HPDE6-E6E7 (cell line): ENCODE measurements around the gene RAPGEF6.
"Not testable (repeated sequence)": the region's sequence is repeated elsewhere in the genome, so short reads cannot be mapped to it uniquely, and the experiment has no call there.

Source experiments
- DNase-seq: peaks from one replicate; pipeline ENCODE4 v3.0.0; 2011; ENCODE audit warnings: missing footprints; ENCODE audit errors: extremely low spot score

The RAPGEF6 gene

GRCh38 chr5:131511934-131512333, 123.1 kb downstream of the RAPGEF6 start:
- DNase-seq, result no peak

DNA sequence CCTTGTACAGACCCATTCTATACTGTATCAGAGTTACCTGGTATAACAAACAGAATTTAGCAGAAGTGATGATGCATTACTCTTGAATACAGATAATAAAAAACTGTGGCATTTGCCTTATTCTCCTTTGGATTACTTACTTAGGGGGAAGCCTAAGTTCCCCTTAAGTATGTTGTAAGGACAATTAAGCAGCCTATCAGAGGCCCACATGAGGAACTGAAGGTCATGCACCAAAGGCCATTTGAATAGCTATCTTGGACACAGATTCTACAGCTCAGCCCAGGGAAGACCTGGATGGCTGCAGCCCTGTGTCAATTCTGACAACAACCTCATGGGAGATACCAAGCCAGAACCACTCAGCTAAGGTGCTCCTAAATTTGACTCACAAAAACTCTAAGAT, 125.2 kb downstream of the RAPGEF6 start:
- no peak for DNase-seq

DNA sequence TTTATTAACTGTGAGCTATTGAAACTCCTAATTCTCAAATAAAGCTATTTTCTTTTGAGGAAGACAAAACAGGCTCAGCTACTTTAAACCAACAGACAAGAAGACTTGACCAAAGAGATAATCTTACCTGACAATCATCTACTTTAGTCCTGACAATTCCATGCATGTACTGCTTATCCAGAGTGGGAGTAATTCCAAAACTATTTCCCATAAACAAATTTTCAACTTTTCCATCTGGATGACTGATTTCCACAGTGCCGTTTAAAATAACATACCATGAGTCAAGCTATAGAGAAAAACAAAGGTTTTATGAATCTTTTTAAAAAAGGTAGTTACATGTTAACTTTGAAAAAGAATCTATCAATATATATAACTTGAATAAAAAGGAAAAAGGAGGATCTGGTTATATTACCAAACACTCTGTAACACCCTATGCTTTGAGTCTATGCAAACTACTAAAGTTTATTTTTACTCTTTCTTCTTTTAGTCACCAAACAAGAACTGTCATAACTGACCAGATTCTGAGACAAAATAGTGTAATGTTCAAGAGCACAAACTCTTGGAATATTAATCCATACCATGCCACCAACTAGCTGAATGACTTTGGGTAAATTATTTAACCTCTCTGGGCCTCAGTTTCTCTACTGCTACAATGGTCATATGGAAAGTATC, 129.7 kb downstream of the RAPGEF6 start:
- DNase-seq, result no peak

DNA sequence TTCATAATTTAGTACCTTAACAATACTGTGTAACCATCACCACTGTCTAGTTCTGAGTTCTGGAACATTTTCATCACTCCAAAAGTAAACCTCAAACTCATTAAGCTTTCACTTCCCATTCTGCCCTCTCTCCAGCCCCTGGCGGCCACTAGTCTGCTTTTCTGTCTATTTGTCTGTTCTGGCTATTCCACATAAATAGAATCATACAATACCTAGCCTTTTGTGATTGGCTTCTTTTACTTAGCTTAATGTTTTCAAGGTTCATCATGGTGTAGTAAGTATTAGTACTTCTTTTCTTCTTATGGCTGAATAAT, 138.7 kb downstream of the RAPGEF6 start:
- no peak for DNase-seq

GRCh38 chr5:131495536-131496399, 139.3 kb downstream of the RAPGEF6 start:
- DNase-seq, result no peak

- DNase-seq, result no peak
These were observed 143.3 kb downstream of the RAPGEF6 start for GRCh38 chr5:131491749-131492148.

DNA sequence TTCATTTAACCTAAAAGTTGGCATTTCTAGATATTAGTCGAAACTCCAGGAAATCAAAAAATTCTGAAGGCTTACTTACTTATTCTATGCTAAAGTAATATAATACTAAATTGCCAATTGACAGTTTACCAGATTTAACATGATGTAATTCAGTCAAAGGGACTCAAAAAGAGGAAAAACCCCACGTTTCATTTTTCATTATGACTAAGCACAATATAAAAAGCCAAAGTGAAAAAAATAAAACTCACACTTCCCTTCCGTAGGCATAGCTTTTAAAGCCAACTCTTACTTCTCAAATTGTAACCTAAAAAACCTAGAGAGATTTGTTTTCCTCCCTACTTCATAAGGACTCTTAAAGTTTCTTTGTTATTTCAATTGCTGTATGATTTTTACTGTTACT, 146.6 kb downstream of the RAPGEF6 start:
- no peak for DNase-seq

DNA sequence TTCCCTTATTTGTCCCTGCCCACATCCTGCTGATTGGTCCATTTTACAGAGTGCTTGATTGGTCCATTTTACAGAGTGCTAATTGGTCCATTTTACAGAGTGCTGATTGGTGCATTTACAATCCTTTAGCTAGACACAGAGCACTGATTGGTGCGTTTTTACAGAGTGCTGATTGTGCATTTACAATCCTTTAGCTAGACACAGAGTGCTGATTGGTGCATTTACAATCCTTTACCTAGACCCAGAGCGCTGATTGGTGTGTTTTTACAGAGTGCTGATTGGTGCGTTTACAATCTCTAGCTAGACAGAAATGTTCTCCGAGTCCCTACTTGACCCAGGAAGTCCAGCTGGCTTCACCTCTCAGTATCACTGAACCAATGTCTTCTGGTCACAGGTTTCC, 147.7 kb downstream of the RAPGEF6 start:
- DNase-seq, result not testable (repeated sequence)

- DNase-seq, result no peak
These were observed 152.4 kb downstream of the RAPGEF6 start for GRCh38 chr5:131482617-131483016.

DNA sequence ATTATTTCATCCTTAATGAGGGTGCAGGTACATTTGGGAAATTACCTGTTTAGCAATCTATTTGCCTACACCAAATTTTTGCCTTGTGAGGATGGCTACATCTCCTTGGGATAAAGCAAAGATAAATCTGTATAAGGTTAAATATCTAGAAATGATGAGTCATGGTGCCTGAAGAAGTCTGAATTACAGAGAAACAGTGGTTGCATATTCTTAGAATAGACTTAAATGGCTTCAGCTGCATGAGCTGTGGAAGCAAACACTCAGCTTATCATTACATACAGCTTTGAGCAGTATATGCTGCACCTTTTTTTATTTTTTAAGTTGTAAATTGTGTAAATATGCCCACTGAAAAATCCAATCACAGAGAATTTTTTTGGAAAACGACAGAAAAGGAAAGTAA, 153.5 kb downstream of the RAPGEF6 start:
- DNase-seq, result no peak

DNA sequence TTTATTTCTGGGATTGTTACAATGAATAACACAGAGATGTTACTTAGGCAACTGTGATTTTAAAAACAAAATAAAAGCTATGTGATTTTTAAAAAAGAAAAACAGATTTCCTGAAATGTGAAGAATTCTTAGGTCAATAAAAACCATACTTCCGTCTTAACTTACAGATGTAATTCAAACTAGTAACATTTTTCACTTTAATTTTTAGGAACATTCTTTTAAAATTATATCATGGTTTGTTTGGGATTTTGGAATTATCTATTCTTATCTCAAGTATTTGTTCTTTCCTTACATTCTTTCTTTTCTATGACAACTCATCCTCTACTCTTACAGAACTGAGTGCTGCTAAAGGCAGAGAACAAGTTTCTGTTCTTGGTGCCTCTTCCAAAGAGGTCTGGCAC, 159.5 kb downstream of the RAPGEF6 start:
- no peak for DNase-seq

DNA sequence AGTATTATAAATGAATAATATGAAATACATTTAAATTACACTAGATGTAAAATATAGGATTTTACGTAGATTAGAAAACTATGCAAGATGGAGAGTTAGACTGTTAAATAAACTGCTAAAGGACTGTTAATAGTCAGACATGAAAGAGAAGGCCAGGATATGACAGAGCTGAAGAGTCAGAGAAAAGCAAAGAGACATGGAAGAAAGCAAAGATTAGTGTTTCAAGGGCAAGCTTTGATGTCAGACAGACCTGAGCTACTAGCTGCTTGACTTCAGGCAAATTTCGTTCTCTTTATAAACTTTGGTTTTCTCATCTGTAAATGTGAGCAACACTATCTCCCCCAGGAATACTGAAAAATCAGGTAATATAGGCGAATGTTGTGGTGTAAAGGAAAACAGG, 161.3 kb downstream of the RAPGEF6 start:
- DNase-seq, result no peak

DNA sequence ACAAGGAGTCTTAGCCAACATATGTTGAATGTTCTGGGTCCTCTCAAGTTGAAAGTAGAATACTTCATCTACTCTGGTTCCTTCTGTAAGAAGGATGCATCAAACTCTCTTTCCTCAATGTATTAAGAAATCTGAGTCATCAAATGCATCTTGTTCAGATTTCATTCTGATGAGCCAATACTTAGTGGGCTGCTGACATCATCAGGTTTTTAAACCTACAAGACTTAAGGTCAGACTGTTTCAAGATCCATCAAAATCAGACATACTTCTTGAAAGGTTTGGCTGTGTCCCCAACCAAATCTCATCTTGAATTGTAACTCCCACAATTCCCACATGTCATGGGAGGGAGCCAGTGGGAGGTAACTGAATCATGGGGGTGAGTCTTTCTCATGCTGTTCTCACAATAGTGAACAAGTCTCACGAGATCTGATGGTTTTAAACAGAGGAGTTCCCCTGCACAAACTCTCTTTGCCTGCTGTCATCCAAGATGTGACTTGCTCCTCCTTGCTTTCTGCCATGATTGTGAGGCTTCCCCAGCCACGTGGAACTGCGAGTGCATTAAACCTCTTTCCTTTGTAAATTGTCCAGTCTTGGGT, 168.8 kb downstream of the RAPGEF6 start:
- DNase-seq, result peak; percentile 3

DNA sequence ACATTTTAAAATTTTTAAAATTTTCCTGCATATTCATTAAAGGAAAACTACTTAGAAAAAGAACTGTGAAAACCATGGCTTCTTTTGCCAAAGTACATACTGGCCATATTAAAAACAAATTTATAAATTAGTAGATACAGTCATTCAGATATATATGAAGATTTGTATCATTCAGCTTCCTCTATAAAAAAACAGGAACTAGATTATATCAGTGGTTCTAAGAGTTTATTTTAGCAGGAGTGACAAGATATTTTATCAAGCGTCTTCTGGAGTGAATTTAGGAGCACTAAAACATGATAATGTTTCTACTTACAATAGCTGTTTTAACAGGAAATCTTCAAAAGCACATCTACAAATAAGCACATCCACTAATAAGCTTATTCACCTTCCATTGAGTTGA, 171.4 kb downstream of the RAPGEF6 start:
- no peak for DNase-seq

DNA sequence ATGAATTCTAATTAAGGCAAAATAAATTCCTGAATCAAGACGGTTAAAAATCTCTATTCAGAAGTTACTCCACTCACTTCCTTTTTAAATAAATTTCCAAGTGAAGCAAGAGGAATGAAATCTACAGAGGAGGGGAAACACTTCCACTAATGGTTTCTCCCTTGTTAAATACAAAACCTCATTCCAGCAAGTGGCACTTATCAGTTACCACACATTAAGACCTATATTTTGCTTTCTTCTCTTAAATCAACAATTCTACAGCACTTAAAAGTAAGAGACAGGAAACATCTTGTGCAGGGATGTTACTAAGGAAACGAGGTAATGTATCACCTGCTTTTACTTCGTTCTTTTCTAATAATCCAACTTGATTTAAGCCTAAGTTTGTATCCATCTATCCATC, 172.6 kb downstream of the RAPGEF6 start:
- no peak for DNase-seq

DNA sequence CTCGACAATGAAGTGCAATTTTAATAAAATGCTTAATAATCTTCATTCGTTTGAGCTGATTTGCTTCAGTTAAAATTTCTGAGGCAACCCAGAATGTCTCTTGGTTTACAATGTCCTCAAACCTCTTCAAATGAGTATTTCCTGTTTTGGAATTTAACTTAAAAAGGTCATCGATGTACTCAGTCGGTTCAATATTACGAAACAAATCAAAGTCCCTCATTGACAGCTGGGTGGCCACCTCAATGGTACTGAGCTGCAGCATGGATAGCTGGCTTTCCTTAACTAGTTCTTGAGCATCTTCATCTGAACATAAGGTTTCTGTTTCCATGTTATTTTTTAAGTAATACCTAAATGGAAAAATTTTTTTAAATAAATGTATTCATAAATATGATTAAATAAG, 173.3 kb downstream of the RAPGEF6 start:
- no peak for DNase-seq

DNA sequence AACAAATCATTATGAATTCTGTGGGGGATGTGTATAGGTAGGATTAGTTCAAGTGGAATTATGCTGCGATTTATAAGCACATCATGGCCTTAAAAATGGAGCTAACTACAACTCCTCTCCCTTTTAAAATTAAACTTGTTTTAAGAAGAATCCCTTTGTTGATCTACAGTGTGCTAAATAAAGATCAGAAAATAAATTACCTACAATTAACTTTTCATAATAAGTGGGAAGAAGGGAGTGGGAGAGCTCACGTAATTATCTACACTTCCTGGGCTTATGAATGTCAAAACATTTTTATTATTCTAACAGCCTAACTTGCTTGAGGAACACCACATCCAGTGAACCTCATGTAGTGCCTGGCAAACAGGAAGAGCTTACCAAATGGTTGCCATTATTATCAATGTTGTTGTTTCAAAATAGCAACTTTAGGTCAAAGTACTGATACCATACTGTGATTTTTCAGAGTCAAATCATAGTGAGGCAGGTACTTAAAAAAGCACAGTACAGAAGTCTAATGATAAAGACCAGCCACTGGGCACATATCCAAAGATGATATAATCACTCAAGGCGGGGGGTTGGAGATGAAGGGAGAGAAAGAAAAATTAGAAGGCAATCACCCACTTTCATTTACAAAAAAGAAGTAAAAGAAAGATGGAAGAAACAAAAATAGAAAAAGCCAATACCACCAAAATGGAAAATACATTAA, 174.0 kb downstream of the RAPGEF6 start:
- no peak for DNase-seq

DNA sequence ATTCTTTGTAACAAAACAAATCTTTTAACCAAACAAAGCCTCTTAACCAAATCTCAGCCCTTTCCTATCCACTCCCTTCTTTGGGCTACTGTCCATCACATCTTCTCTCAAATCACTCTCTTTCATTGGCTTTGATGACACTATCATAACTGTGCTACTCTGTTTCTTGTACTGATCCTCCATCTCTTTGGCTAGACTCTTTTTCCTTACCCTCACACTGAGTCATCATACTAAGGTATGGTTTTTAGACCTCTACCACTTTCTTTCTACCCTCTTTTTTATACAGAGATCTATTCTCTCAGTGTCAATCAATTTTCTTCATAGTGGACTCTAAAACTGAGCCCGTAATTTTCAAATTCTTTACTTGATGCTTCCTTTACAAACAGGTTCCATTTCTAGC, 174.9 kb downstream of the RAPGEF6 start:
- DNase-seq, result no peak

- DNase-seq, result no peak
These were observed 175.8 kb downstream of the RAPGEF6 start for GRCh38 chr5:131459216-131459615.

DNA sequence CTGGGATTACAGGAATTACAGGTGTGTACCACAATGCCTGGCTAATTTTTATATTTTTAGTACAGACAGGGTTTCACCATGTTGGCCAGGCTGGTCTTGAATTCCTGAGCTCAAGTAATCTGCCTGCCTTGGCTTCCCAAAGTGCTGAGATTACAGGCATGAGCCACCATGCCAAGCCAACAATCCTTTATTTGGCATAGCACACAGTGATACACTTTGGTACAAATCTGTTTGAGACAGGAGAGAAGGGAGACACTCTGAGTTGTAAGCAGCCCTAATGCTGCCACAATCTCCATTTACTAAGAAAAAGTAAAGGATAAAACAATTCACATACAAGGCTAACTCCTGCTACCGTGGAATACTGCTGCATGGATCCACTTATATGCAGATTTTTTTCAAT, 177.8 kb downstream of the RAPGEF6 start:
- no peak for DNase-seq

DNA sequence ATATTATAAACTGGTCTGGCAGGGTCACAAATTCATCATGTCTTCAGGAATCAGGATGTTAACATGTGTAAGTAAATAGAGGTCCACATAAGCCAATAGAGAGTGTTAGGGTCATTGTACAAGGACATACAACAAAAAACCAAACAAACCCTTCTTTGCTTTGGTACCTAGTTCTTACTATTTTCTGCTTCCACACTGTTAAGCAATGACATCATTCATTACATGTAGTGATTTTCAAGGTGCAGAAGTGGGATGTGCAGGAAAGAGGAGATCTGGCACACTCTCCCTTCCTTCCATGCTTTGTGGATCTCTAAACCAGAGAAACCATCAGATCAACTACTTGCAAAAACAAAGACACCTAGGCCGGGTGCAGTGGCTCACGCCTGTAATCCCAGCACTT, 184.1 kb downstream of the RAPGEF6 start:
- no peak for DNase-seq

- no peak for DNase-seq
These were observed 193.8 kb downstream of the RAPGEF6 start for GRCh38 chr5:131441184-131441583.

- no peak for DNase-seq
These were observed 198.9 kb downstream of the RAPGEF6 start for GRCh38 chr5:131436081-131436480.
